Measurements from ENCODE around the gene ZNF157. TPM values are rescaled to one million over a fixed set of nuclear protein-coding genes. Genes with fewer than 3 reads are reported as not detected.

The ZNF157 gene
- total RNA-seq, 1 experiment from 2014 or later, result 0.81 TPM

DNA sequence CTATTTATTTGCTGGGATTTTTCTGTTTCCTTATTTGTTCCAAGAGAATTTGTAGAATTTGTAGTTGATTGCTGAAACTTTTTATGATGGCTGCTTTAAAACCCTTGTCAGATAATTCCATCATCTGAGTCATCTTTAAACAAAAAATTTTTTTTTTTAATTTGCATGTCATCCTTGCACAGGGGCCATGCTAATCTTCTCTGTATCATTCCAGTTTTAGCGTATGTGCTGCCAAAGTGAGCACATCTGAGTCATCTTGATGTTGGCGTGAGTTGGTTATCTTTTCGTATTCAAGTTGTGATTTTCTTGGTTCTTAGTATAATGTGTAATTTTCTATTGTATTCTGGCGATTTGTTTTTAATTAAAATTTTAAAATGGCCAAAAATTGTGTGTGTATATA, 18.7 kb upstream of the ZNF157 start:
- no peak overlapping the region for H4K91ac ChIP-seq (ENCODE audit: insufficient read length, low read depth, low read length)
- TF ChIP-seq, protein P1, sequence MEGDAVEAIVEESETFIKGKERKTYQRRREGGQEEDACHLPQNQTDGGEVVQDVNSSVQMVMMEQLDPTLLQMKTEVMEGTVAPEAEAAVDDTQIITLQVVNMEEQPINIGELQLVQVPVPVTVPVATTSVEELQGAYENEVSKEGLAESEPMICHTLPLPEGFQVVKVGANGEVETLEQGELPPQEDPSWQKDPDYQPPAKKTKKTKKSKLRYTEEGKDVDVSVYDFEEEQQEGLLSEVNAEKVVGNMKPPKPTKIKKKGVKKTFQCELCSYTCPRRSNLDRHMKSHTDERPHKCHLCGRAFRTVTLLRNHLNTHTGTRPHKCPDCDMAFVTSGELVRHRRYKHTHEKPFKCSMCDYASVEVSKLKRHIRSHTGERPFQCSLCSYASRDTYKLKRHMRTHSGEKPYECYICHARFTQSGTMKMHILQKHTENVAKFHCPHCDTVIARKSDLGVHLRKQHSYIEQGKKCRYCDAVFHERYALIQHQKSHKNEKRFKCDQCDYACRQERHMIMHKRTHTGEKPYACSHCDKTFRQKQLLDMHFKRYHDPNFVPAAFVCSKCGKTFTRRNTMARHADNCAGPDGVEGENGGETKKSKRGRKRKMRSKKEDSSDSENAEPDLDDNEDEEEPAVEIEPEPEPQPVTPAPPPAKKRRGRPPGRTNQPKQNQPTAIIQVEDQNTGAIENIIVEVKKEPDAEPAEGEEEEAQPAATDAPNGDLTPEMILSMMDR (conservative IDR thresholded peaks at IDR 0.05), result no peak
- H2BK12ac ChIP-seq (ENCODE audit: insufficient read length, low read depth, low read length), result no peak overlapping the region
- no peak overlapping the region for H3K27ac ChIP-seq (ENCODE audit: insufficient read length, low read depth, low read length)
- H3K23me2 ChIP-seq (ENCODE audit: insufficient read length, low read depth, low read length, poor library complexity, severe bottlenecking), result no peaks in the 10 kb centered on the region
- H3K4me1 ChIP-seq (ENCODE audit: insufficient read depth, low read length), result no peaks in the 10 kb centered on the region
- H3K56ac ChIP-seq (ENCODE audit: insufficient read length, low read depth, low read length), result no peak overlapping the region
- H2AFZ ChIP-seq (ENCODE audit: low read length), result no peak overlapping the region
- no peak overlapping the region for H3K4me3 Mint-ChIP-seq
- H3K4me1 Mint-ChIP-seq, result peaks cover 4% of the 10 kb centered on the region in 2 experiments; a peak in 2 of 4 replicates
- H4K8ac ChIP-seq (replicated peaks; ENCODE audit: insufficient read length, low read depth, low read length), result no peak overlapping the region
- H3K23ac ChIP-seq (ENCODE audit: insufficient read length, low read depth, low read length), result no peak overlapping the region
- no peak overlapping the region for H2AK5ac ChIP-seq (ENCODE audit: insufficient read length, low read length)
- no peak overlapping the region for H3T11ph ChIP-seq (ENCODE audit: low read length)
- H3K9me3 ChIP-seq (ENCODE audit: control insufficient read depth, low read depth, low read length), result no peaks in the 10 kb centered on the region
- peaks cover 45 to 70% of the 10 kb centered on the region in 2 experiments for H3K9me3 Mint-ChIP-seq
- no peak overlapping the region for H3K4ac ChIP-seq (ENCODE audit: low read depth, low read length)
- no peak overlapping the region for H3K14ac ChIP-seq (ENCODE audit: insufficient read depth, low read length)
- no peaks in the 10 kb centered on the region for H3K79me1 ChIP-seq (ENCODE audit: insufficient read depth, low read depth, low read length, poor library complexity, severe bottlenecking)
- peaks cover 6 to 10% (median 10%) of the 10 kb centered on the region in 3 experiments; a peak in 6 of 7 replicates for H3K36me3 Mint-ChIP-seq (ENCODE audit: insufficient read depth in 1 of 3, low read depth in 3 of 3)
- no peak overlapping the region for H2BK15ac ChIP-seq (ENCODE audit: low read depth, low read length)
- H2BK20ac ChIP-seq (ENCODE audit: low read depth, low read length, poor library complexity, severe bottlenecking), result no peak overlapping the region
- no peaks in the 10 kb centered on the region for H3K27me3 ChIP-seq (ENCODE audit: insufficient read depth, low read length)
- H3K18ac ChIP-seq (ENCODE audit: insufficient read length, low read depth, low read length), result no peak overlapping the region
- no peak overlapping the region for H4K5ac ChIP-seq (ENCODE audit: insufficient read length, low read depth, low read length)
- H2BK120ac ChIP-seq (ENCODE audit: low read depth, low read length, poor library complexity, severe bottlenecking), result no peak overlapping the region
- H3K9ac ChIP-seq (ENCODE audit: extremely low read depth, insufficient read length, low read length), result no peak overlapping the region
- no peak overlapping the region for H3K4me2 ChIP-seq (ENCODE audit: insufficient read depth, insufficient read length, low read length)
- H4K20me1 ChIP-seq (ENCODE audit: control insufficient read depth, insufficient read depth, insufficient read length), result no peaks in the 10 kb centered on the region
- no peak overlapping the region for H3K27ac Mint-ChIP-seq
- DNase-seq, result no peak
- no peaks in the 10 kb centered on the region for H3K79me2 ChIP-seq (ENCODE audit: insufficient read depth, low read length)
- H3K27me3 Mint-ChIP-seq (ENCODE audit: low read depth), result no peaks in the 10 kb centered on the region; the same call in none of the 2 replicates
- no CpG with 5 or more reads among the region's 4 CpGs for WGBS (ENCODE audit: extremely low coverage, insufficient read length, low lambda C conversion rate)
- no peak overlapping the region for H2BK5ac ChIP-seq (ENCODE audit: insufficient read length, low read length)
